Testis (tissue), 3 donors: ENCODE measurements around the gene SMAP1. TPM values are rescaled to one million over a fixed set of nuclear protein-coding genes. Genes with fewer than 3 reads are reported as not detected.
"Not testable (repeated sequence)": the region's sequence is repeated elsewhere in the genome, so short reads cannot be mapped to it uniquely, and the experiment has no call there.

Experiments used
- DNase-seq: peaks from one replicate; pipeline ENCODE4 v3.0.0-alpha.2; 2019
- H3K27ac ChIP-seq, 2 donors: fragments of 200-600 bp; sonication (generic); one replicate each; pipeline ENCODE4 v1.5.1; 2019
- H3K27me3 ChIP-seq: fragments of 200-600 bp; sonication (generic); one replicate; pipeline ENCODE4 v1.5.1; 2019
- H3K36me3 ChIP-seq: fragments of 200-600 bp; sonication (generic); one replicate; pipeline ENCODE4 v1.5.1; 2017; ENCODE audit warnings: low read depth; ENCODE audit errors: missing control alignments
- H3K4me1 ChIP-seq: fragments of 200-600 bp; sonication (generic); one replicate; pipeline ENCODE4 v1.5.1; 2019
- H3K4me3 ChIP-seq, 2 donors: fragments of 200-600 bp; sonication (generic); one replicate each; pipeline ENCODE4 v1.5.1; 2017 to 2019
- H3K9me3 ChIP-seq: fragments of 200-600 bp; sonication (generic); one replicate; pipeline ENCODE4 v1.5.1; 2017
- CTCF ChIP-seq, 3 experiments: fragments of 450-650 bp in 2 of 3; fragments of 200-600 bp in 1 of 3; sonication (generic) in 1 of 3; IDR thresholded peaks; one replicate each; pipeline ENCODE4 v1.5.1; 2016 to 2019; ENCODE audit warnings: antibody characterized with exemption in 3 of 3, mild to moderate bottlenecking in 2 of 3, moderate library complexity in 1 of 3
- POLR2A ChIP-seq: fragments of 450-650 bp; IDR thresholded peaks from one replicate; pipeline ENCODE4 v1.6.1; 2017; ENCODE audit warnings: antibody characterized with exemption, mild to moderate bottlenecking, moderate library complexity
- WGBS, 2 donors: methylation state at CpG; one replicate each; pipeline ENCODE4 v1.1.5; 2018; 5-methylcytosine and 5-hydroxymethylcytosine counted together
- intact Hi-C: fragments of 100-400 bp; cut with DNase I; formaldehyde crosslinking; loops from one replicate; pipeline ENCODE4 v1.15.1; 2023; ENCODE audit warnings: low total_unique reads
- polyA plus RNA-seq: library from polyadenylated mRNA; stranded (reverse); fragments of 350-450 nt; fragmentation: Illumina TruSeq; extraction: RNeasy Lipid Tissue Mini Kit (QIAGEN cat#74804); gene quantifications from one replicate; pipeline ENCODE4 v1.2.3, GENCODE V29; 2014; ENCODE audit warnings: low read depth, low replicate concordance; ENCODE audit not compliant: insufficient read depth
- total RNA-seq, 2 donors: library from RNA; depleted of rRNA; stranded (reverse); fragments of >200 nt; gene quantifications; one replicate each; pipeline ENCODE4 v1.2.3, GENCODE V29; 2016

Gene SMAP1
- total and polyA plus RNA-seq, 3 donors from 2014 or later: 36.1 to 43.3 (median 41.6) TPM

- Histone ChIP-seq H3K27ac (no peak overlapping the region), H3K4me1 (no peaks in the 10 kb centered on the region), H3K36me3 (no peaks in the 10 kb centered on the region), H3K27me3 (no peaks in the 10 kb centered on the region), H3K4me3 (no peak overlapping the region), H3K9me3 (no peaks in the 10 kb centered on the region)
- TF ChIP-seq CTCF (IDR thresholded peaks at IDR 0.05): no peak
- no peak for TF ChIP-seq POLR2A
- 88 to 94% methylated on average over 4 of the region's 4 CpGs for WGBS, 2 donors
- intact Hi-C loops: no loop called here
- DNase-seq: no peak
Observed at GRCh38 chr6:70763754-70764510, 96.2 kb downstream of the SMAP1 start.

GRCh38 chr6:70764706-70765105 lies 97.0 kb downstream of the SMAP1 start:
- Histone ChIP-seq H3K4me3 (no peak overlapping the region), H3K4me1 (no peaks in the 10 kb centered on the region), H3K9me3 (no peaks in the 10 kb centered on the region), H3K27ac (no peak overlapping the region), H3K27me3 (no peaks in the 10 kb centered on the region), H3K36me3 (no peaks in the 10 kb centered on the region)
- no peak for TF ChIP-seq POLR2A
- TF ChIP-seq CTCF (IDR thresholded peaks at IDR 0.05): no peak
- 96 to 100% methylated on average over 4 of the region's 4 CpGs for WGBS, 2 donors
- intact Hi-C loops: no loop called here
- no peak for DNase-seq

GRCh38 chr6:70771351-70771750 lies 103.7 kb downstream of the SMAP1 start:
- DNase-seq, intact Hi-C loops, H3K9me3 ChIP-seq, H3K36me3 ChIP-seq, H3K4me1 ChIP-seq, H3K27me3 ChIP-seq, H3K27ac ChIP-seq, H3K4me3 ChIP-seq: not testable (repeated sequence)
- WGBS, 2 donors: 93 to 96% methylated on average over 15 to 19 of the region's 19 CpGs

- H3K4me3 ChIP-seq: no peak overlapping the region
- no peaks in the 10 kb centered on the region for H3K36me3 ChIP-seq
- no peaks in the 10 kb centered on the region for H3K27me3 ChIP-seq
- no peak overlapping the region for H3K27ac ChIP-seq
- 94 to 96% methylated on average over 2 of the region's 2 CpGs for WGBS, 2 donors
- H3K4me1 ChIP-seq: no peaks in the 10 kb centered on the region
- TF ChIP-seq POLR2A (no peak), CTCF (IDR thresholded peaks at IDR 0.05) (no peak)
- H3K9me3 ChIP-seq: no peaks in the 10 kb centered on the region
- intact Hi-C loops: no loop called here
- no peak for DNase-seq
Observed at GRCh38 chr6:70779934-70780333, 112.3 kb downstream of the SMAP1 start.

GRCh38 chr6:70790483-70791224 lies 123.0 kb downstream of the SMAP1 start:
- Histone ChIP-seq H3K27ac (no peak overlapping the region), H3K36me3 (no peaks in the 10 kb centered on the region), H3K4me3 (no peak overlapping the region), H3K27me3 (no peaks in the 10 kb centered on the region), H3K4me1 (no peaks in the 10 kb centered on the region), H3K9me3 (no peaks in the 10 kb centered on the region)
- no peak for DNase-seq
- TF ChIP-seq CTCF (IDR thresholded peaks at IDR 0.05) (no peak), POLR2A (no peak)
- intact Hi-C loops: no loop called here
- WGBS, 2 donors: 75 to 81% methylated on average over 3 of the region's 3 CpGs
